Motor neuron (in vitro differentiated cells): Measurements from ENCODE around the gene GSKIP. TPM values are rescaled to one million over a fixed set of nuclear protein-coding genes. Genes with fewer than 3 reads are reported as not detected.

Experiments
- ATAC-seq, 8 experiments: fragments of 200-7000 bp; cut with Tn5 transposase; replicated peaks in 6 of 8; 2 replicates each; pipeline ENCODE4 v1.8.0; 2021; ENCODE audit warnings: mild to moderate bottlenecking in 8 of 8, moderate library complexity in 8 of 8
- H3K27ac ChIP-seq, 2 donors: fragments of 250-450 bp; sonication (Bioruptor Pico); 2 replicates each; pipeline ENCODE4 v1.9.0; 2021; ENCODE audit warnings: antibody characterized with exemption in 2 of 2, mild to moderate bottlenecking in 2 of 2, moderate library complexity in 1 of 2
- H3K4me1 ChIP-seq, 2 donors: fragments of 250-450 bp; sonication (Bioruptor Pico); replicated peaks in 1 of 2; 2 replicates each; pipeline ENCODE4 v1.6.1; 2021; ENCODE audit warnings: antibody characterized with exemption in 2 of 2, mild to moderate bottlenecking in 2 of 2, moderate library complexity in 1 of 2
- H3K4me3 ChIP-seq, 5 donors: fragments of 250-450 bp; sonication (Bioruptor Pico); 2 replicates each; pipeline ENCODE4 v1.9.0; 2021; ENCODE audit warnings: antibody characterized with exemption in 5 of 5, mild to moderate bottlenecking in 5 of 5, moderate library complexity in 4 of 5
- WGBS, 10 experiments: fragments of 450-650 bp; shearing (Covaris generic); methylation state at CpG; one replicate each; pipeline ENCODE4 v1.0.0; 2022; 5-methylcytosine and 5-hydroxymethylcytosine counted together
- in situ Hi-C, 9 experiments: fragments of 400-800 bp; cut with MboI; loops; one replicate each; pipeline ENCODE4 v1.15.0; 2021; ENCODE audit warnings: low sequenced_read_pairs in 9 of 9, low pct_unique_long_range_greater_than_20kb in 2 of 9; ENCODE audit not compliant: unreplicated experiment in 9 of 9
- total RNA-seq, 8 experiments: library from RNA; unstranded; fragments of 300-600 nt; gene quantifications; 2 replicates each; pipeline versions ENCODE4 v1.2.3 to v1.2.4, GENCODE V29; 2022

The GSKIP gene
- total RNA-seq, 8 experiments from 2014 or later: 13.6 to 32.6 (median 24.6) TPM

- in situ Hi-C loops: loop anchor here in 3 of 9 experiments (10.0 to 25.0 kb wide), 2 partner anchors 96 to 113 kb away; no protein-coding TSS in a partner anchor
- 0 to 100% (median 36%) methylated on average over 1 to 2 of the region's 3 CpGs; no CpG with 5 or more reads in 4 of the 10 experiments for WGBS, 10 experiments
- no peak overlapping the region for H3K4me3 ChIP-seq
- no peaks in the 10 kb centered on the region for H3K4me1 ChIP-seq
- no peak overlapping the region for H3K27ac ChIP-seq
- ATAC-seq: no peak
These were observed 44.7 kb downstream of the GSKIP start for GRCh38 chr14:96407935-96408570.

DNA sequence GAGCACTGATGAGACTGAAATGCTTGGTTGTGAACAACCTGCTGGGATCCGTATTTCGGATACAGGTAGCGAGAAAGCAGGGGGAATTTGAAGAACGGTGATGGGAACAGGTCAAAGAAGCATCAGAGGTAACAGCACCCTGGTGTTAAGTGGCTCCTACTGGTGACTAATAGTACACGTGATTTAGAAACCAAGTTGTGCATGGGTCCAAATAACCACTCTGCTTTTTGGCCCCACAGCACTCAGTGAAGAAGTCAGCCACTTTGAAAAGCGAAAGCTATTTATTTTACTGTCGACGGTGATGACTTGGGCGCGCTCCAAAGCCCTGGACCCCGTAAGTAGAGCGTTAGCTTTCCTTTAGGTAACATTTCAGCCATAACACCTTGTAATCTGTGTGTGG is 45.3 kb downstream of the GSKIP start:
- in situ Hi-C loops: loop anchor here in 3 of 9 experiments (10.0 to 25.0 kb wide), 2 partner anchors 96 to 114 kb away; no protein-coding TSS in a partner anchor
- no peak overlapping the region for H3K4me3 ChIP-seq
- 50 to 100% (median 81%) methylated on average over 1 to 8 of the region's 12 CpGs for WGBS, 10 experiments
- no peak for ATAC-seq
- H3K4me1 ChIP-seq: no peaks in the 10 kb centered on the region
- H3K27ac ChIP-seq: no peak overlapping the region

- H3K4me1 ChIP-seq: no peaks in the 10 kb centered on the region
- 40 to 100% (median 77%) methylated on average over 1 to 9 of the region's 9 CpGs; no CpG with 5 or more reads in 1 of the 10 experiments for WGBS, 10 experiments
- no peak overlapping the region for H3K27ac ChIP-seq
- H3K4me3 ChIP-seq: no peak overlapping the region
- in situ Hi-C loops: loop anchor here in 3 of 9 experiments (10.0 to 25.0 kb wide), 2 partner anchors 97 to 115 kb away; no protein-coding TSS in a partner anchor
- no peak for ATAC-seq
These were observed 46.4 kb downstream of the GSKIP start for GRCh38 chr14:96409701-96410100.

- Histone ChIP-seq H3K27ac (no peak overlapping the region), H3K4me3 (no peak overlapping the region), H3K4me1 (no peaks in the 10 kb centered on the region)
- ATAC-seq: no peak
- in situ Hi-C loops: loop anchor here in 2 of 9 experiments (25.0 kb wide), 1 partner anchor 98 kb away; no protein-coding TSS in a partner anchor
- WGBS, 10 experiments: 60 to 100% (median 98%) methylated on average over 1 to 3 of the region's 4 CpGs; no CpG with 5 or more reads in 2 of the 10 experiments
These were observed 46.8 kb downstream of the GSKIP start for GRCh38 chr14:96410119-96410518.

DNA sequence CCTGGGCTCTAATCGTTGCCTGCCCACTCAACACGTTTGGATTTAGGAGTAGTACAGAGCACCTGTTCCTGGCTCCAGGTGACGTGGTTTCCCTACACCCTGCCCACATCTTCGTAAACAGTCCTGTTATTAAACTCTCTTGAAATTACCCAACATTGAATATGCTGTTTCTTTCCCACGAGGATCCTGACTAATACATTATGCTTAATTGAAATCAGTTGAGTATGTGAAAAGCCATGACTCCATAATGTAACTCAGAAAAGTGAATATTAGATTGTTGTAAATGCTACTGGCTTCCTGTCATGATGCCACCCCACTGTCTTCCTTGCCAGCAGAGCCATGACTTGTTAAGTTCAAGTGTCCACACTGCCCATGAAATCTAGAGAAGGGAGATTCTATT is 50.2 kb downstream of the GSKIP start:
- Histone ChIP-seq H3K4me3 (no peak overlapping the region), H3K27ac (no peak overlapping the region), H3K4me1 (peaks cover 3 to 4% of the 10 kb centered on the region in 2 donors)
- WGBS, 10 experiments: 8 to 100% (median 76%) methylated on average over 1 to 3 of the region's 5 CpGs; no CpG with 5 or more reads in 5 of the 10 experiments
- in situ Hi-C loops: loop anchor here in 2 of 9 experiments (25.0 kb wide), 1 partner anchor 101 kb away; no protein-coding TSS in a partner anchor
- ATAC-seq: peak in 1 of 8 experiments; percentile 60

GRCh38 chr14:96415559-96415958 is 52.2 kb downstream of the GSKIP start:
- no peak overlapping the region for H3K27ac ChIP-seq
- 64 to 100% (median 94%) methylated on average over 2 of the region's 2 CpGs; no CpG with 5 or more reads in 2 of the 10 experiments for WGBS, 10 experiments
- peaks cover 3 to 4% of the 10 kb centered on the region in 2 donors for H3K4me1 ChIP-seq
- in situ Hi-C loops: loop anchor here in 2 of 9 experiments (25.0 kb wide), 1 partner anchor 103 kb away; no protein-coding TSS in a partner anchor
- H3K4me3 ChIP-seq: no peak overlapping the region
- ATAC-seq: no peak

GRCh38 chr14:96416292-96416691 is 53.0 kb downstream of the GSKIP start:
- in situ Hi-C loops: loop anchor here in 2 of 9 experiments (25.0 kb wide), 1 partner anchor 104 kb away; no protein-coding TSS in a partner anchor
- no peak for ATAC-seq

DNA sequence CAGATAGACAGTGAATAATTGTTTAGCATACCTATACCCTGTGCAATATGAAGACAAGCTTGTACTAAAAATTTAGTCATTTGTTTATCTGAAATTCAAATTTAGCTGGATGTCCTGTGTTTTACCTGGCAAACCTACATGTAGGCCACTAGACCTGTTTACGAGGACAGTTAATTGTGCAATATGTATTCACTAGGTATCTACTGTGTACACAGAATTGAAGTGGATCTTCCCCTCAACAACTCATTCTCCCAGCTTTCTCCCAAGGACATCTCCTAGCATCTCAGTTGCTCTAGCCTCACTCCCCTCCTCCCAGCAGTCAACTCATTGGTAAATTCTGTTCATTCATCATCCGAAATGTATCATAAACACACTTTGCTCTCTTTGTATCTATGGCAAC is 53.9 kb downstream of the GSKIP start:
- Histone ChIP-seq H3K4me1 (peaks cover 4 to 5% of the 10 kb centered on the region in 2 donors), H3K4me3 (no peak overlapping the region), H3K27ac (no peak overlapping the region)
- 69 to 100% (median 100%) methylated on average over 1 to 2 of the region's 2 CpGs; no CpG with 5 or more reads in 2 of the 10 experiments for WGBS, 10 experiments
- ATAC-seq: no peak
- in situ Hi-C loops: loop anchor here in 2 of 9 experiments (25.0 kb wide), 1 partner anchor 105 kb away; no protein-coding TSS in a partner anchor

More at GRCh38 chr14:96416292-96416691, 53.0 kb downstream of the GSKIP start:
- no peak overlapping the region for H3K4me3 ChIP-seq
- 0 to 43% (median 20%) methylated on average over 1 of the region's 1 CpG; no CpG with 5 or more reads in 3 of the 10 experiments for WGBS, 10 experiments
- H3K4me1 ChIP-seq: peaks cover 3 to 4% of the 10 kb centered on the region in 2 donors
- no peak overlapping the region for H3K27ac ChIP-seq

DNA sequence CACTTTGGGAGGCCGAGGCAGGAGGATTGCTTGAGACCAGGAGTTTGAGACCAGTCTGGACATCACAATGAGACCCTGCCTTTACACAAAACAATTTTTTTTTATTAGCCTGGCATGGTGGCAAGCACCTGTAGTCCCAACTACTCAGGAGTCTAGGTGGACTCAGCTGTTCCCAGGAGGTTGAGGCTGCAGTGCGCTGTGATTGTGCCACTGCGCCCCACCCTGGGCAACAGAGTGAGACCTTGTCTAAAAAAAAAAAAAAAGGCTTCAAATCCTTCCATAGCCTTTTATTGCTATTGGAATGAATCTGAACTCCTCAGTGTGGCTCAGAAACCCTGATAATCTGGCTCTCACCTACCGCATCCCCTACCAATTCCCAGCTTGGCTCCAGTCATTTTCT is 54.7 kb downstream of the GSKIP start:
- no peak overlapping the region for H3K4me3 ChIP-seq
- no peak for ATAC-seq
- WGBS, 10 experiments: 50 to 100% (median 95%) methylated on average over 1 to 3 of the region's 4 CpGs; no CpG with 5 or more reads in 4 of the 10 experiments
- in situ Hi-C loops: loop anchor here in 2 of 9 experiments (25.0 kb wide), 1 partner anchor 106 kb away; no protein-coding TSS in a partner anchor
- H3K27ac ChIP-seq: no peak overlapping the region
- peaks cover 12 to 13% of the 10 kb centered on the region in 2 donors for H3K4me1 ChIP-seq

DNA sequence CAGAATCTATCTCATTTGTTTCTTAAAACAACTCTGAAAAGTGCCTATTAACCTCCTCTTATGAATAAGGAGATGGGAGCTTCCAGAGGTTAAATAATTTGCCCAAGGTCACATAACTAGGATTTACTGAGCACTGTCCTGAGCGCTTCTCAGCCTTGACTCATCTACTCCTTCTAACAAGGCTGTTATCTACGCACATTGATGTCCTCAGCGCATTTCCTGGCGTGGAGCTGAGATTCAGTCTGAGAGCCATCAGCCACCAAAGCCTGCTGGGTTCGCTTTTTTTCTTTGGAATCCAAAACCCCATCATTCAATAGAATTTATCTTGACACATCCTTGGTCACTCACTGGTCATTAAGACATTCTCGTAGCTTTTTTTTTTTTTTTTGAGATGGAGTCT is 57.9 kb downstream of the GSKIP start:
- ATAC-seq: no peak
- H3K4me3 ChIP-seq: no peak overlapping the region
- in situ Hi-C loops: loop anchor here in 3 of 9 experiments (10.0 to 25.0 kb wide), 2 partner anchors 109 to 126 kb away; no protein-coding TSS in a partner anchor
- 17 to 100% (median 93%) methylated on average over 1 to 5 of the region's 6 CpGs; no CpG with 5 or more reads in 2 of the 10 experiments for WGBS, 10 experiments
- H3K27ac ChIP-seq: no peak overlapping the region
- peaks cover 10 to 14% of the 10 kb centered on the region in 2 donors for H3K4me1 ChIP-seq

GRCh38 chr14:96422992-96423391 is 59.7 kb downstream of the GSKIP start:
- peak in 5 of 8 experiments; percentile 44 to 82 (median 55) for ATAC-seq
- Histone ChIP-seq H3K27ac (no peak overlapping the region), H3K4me3 (no peak overlapping the region), H3K4me1 (peaks cover 10 to 11% of the 10 kb centered on the region in 2 donors)
- WGBS, 10 experiments: 40 to 64% (median 53%) methylated on average over 1 to 5 of the region's 5 CpGs; no CpG with 5 or more reads in 4 of the 10 experiments
- in situ Hi-C loops: loop anchor here in 3 of 9 experiments (10.0 to 25.0 kb wide), 2 partner anchors 111 to 128 kb away; no protein-coding TSS in a partner anchor

- 0 to 100% (median 50%) methylated on average over 1 to 12 of the region's 25 CpGs; no CpG with 5 or more reads in 5 of the 10 experiments for WGBS, 10 experiments
- Histone ChIP-seq H3K4me3 (no peak overlapping the region), H3K27ac (no peak overlapping the region), H3K4me1 (peaks cover 10 to 11% of the 10 kb centered on the region in 2 donors)
- in situ Hi-C loops: loop anchor here in 3 of 9 experiments (10.0 to 25.0 kb wide), 2 partner anchors 111 to 129 kb away; no protein-coding TSS in a partner anchor
- ATAC-seq: peak in 1 of 8 experiments; percentile 27
These were observed 60.3 kb downstream of the GSKIP start for GRCh38 chr14:96423446-96424108.
